PFSK-1 (cell line): ENCODE results near the gene CACNG4.

Source experiments
- POLR2AphosphoS5 ChIP-seq: IDR thresholded peaks from 2 replicates; pipeline ENCODE4 v1.6.1; 2012; ENCODE audit warnings: low read depth, mild to moderate bottlenecking, control low read depth, low read length, moderate library complexity
- SIN3A ChIP-seq: IDR thresholded peaks from 2 replicates; pipeline ENCODE4 v1.6.1; 2012; ENCODE audit warnings: mild to moderate bottlenecking, low read length, moderate library complexity, borderline replicate concordance; ENCODE audit not compliant: insufficient read depth
- TAF1 ChIP-seq: IDR thresholded peaks from 2 replicates; pipeline ENCODE4 v1.6.1; 2012; ENCODE audit warnings: low read length, control low read depth, borderline replicate concordance; ENCODE audit not compliant: insufficient read depth
- TF ChIP-seq, protein P1 (sequence below), 2 experiments: IDR thresholded peaks; 2 replicates each; pipeline versions ENCODE4 v1.6.1 to v1.8.0; 2011 to 2012; ENCODE audit warnings: low read depth in 2 of 2, low read length in 2 of 2, control low read depth in 1 of 2, inconsistent platforms in 1 of 2, mild to moderate bottlenecking in 1 of 2, moderate library complexity in 1 of 2; ENCODE audit not compliant: insufficient read depth in 1 of 2

DNA sequence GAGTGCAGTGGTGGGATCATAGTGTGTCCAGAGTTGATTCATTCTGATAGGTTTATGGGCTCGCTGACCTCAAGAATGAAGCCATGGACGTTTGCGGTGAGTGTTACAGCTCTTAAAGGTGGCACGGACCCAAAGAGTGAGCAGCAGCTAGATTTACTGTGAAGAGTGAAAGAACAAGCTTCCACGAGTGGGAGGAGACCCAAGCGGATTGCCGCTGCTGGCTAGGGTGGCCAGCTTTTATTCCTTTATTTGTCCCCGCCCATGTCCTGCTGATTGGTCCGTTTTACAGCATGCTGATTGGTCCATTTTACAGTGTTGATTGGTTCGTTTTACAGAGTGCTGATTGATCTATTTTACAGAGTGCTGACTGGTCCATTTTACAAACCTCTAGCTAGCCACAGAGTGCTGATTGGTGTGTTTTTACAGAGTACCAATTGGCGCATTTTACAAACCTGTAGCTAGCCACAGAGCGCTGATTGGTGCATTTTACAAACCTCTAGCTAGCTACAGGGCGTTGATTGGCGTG lies 17.5 kb downstream of the CACNG4 start:
- TF ChIP-seq POLR2AphosphoS5 (no peak), TAF1 (no peak), SIN3A (no peak)
- TF ChIP-seq, protein P1, sequence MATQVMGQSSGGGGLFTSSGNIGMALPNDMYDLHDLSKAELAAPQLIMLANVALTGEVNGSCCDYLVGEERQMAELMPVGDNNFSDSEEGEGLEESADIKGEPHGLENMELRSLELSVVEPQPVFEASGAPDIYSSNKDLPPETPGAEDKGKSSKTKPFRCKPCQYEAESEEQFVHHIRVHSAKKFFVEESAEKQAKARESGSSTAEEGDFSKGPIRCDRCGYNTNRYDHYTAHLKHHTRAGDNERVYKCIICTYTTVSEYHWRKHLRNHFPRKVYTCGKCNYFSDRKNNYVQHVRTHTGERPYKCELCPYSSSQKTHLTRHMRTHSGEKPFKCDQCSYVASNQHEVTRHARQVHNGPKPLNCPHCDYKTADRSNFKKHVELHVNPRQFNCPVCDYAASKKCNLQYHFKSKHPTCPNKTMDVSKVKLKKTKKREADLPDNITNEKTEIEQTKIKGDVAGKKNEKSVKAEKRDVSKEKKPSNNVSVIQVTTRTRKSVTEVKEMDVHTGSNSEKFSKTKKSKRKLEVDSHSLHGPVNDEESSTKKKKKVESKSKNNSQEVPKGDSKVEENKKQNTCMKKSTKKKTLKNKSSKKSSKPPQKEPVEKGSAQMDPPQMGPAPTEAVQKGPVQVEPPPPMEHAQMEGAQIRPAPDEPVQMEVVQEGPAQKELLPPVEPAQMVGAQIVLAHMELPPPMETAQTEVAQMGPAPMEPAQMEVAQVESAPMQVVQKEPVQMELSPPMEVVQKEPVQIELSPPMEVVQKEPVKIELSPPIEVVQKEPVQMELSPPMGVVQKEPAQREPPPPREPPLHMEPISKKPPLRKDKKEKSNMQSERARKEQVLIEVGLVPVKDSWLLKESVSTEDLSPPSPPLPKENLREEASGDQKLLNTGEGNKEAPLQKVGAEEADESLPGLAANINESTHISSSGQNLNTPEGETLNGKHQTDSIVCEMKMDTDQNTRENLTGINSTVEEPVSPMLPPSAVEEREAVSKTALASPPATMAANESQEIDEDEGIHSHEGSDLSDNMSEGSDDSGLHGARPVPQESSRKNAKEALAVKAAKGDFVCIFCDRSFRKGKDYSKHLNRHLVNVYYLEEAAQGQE (IDR thresholded peaks at IDR 0.05; ENCODE audit: insufficient read depth in 1 of 2, low read depth in 2 of 2, low read length in 2 of 2), result no peak
